H9 (cell line): ENCODE data around the gene RCAN2. TPM values are rescaled to one million over a fixed set of nuclear protein-coding genes. Genes with fewer than 3 reads are reported as not detected.

Source experiments
- DNase-seq: peaks from one replicate; pipeline ENCODE4 v3.0.0-alpha.2; 2017
- H2AFZ ChIP-seq: one replicate; pipeline ENCODE4 v1.6.1; 2013; ENCODE audit warnings: mild to moderate bottlenecking, low read length, control low read depth, moderate library complexity
- H2AK5ac ChIP-seq: 2 replicates; pipeline ENCODE4 v1.6.1; 2013; ENCODE audit warnings: low read length, control low read depth, mixed read lengths; ENCODE audit not compliant: insufficient read length
- H2BK120ac ChIP-seq: one replicate; pipeline ENCODE4 v1.6.1; 2013; ENCODE audit warnings: low read depth, mild to moderate bottlenecking, low read length, control low read depth, inconsistent platforms; ENCODE audit not compliant: poor library complexity, severe bottlenecking
- H2BK12ac ChIP-seq: 2 replicates; pipeline ENCODE4 v1.6.1; 2013; ENCODE audit warnings: low read length, control low read depth, mixed read lengths, low read depth; ENCODE audit not compliant: insufficient read length
- H2BK15ac ChIP-seq: 2 replicates; pipeline ENCODE4 v1.6.1; 2013; ENCODE audit warnings: low read depth, low read length, control low read depth
- H2BK20ac ChIP-seq: one replicate; pipeline ENCODE4 v1.6.1; 2013; ENCODE audit warnings: low read depth, mild to moderate bottlenecking, low read length, control low read depth, inconsistent platforms; ENCODE audit not compliant: poor library complexity, severe bottlenecking
- H2BK5ac ChIP-seq: 2 replicates; pipeline ENCODE4 v1.6.1; 2013; ENCODE audit warnings: low read length, control low read depth, mixed read lengths; ENCODE audit not compliant: insufficient read length
- H3K14ac ChIP-seq: 2 replicates; pipeline ENCODE4 v1.6.1; 2013; ENCODE audit warnings: low read length, control low read depth; ENCODE audit not compliant: insufficient read depth
- H3K18ac ChIP-seq: 2 replicates; pipeline ENCODE4 v1.6.1; 2013; ENCODE audit warnings: low read depth, mild to moderate bottlenecking, mixed read lengths, low read length, control low read depth; ENCODE audit not compliant: insufficient read length
- H3K23ac ChIP-seq: 2 replicates; pipeline ENCODE4 v1.6.1; 2013; ENCODE audit warnings: low read length, control low read depth, mixed read lengths, low read depth; ENCODE audit not compliant: insufficient read length
- H3K23me2 ChIP-seq: 2 replicates; pipeline ENCODE4 v1.6.1; 2013; ENCODE audit warnings: low read depth, mild to moderate bottlenecking, mixed read lengths, low read length, control low read depth; ENCODE audit not compliant: insufficient read length, poor library complexity, severe bottlenecking
- H3K27ac ChIP-seq: 2 replicates; pipeline ENCODE4 v1.5.1; 2013; ENCODE audit warnings: low read length, control low read depth, mixed read lengths, low read depth; ENCODE audit not compliant: insufficient read length
- H3K27me3 ChIP-seq: 2 replicates; pipeline ENCODE4 v1.6.1; 2013; ENCODE audit warnings: low read length, control low read depth, inconsistent platforms; ENCODE audit not compliant: insufficient read depth
- H3K4ac ChIP-seq: 2 replicates; pipeline ENCODE4 v1.6.1; 2013; ENCODE audit warnings: low read depth, mild to moderate bottlenecking, control low read depth, inconsistent platforms, low read length, moderate library complexity
- H3K4me1 ChIP-seq: 2 replicates; pipeline ENCODE4 v1.6.1; 2013; ENCODE audit warnings: low read length, control low read depth, inconsistent platforms; ENCODE audit not compliant: insufficient read depth
- H3K4me2 ChIP-seq: 2 replicates; pipeline ENCODE4 v1.6.1; 2013; ENCODE audit warnings: low read length, control low read depth, mixed read lengths; ENCODE audit not compliant: insufficient read length, insufficient read depth
- H3K56ac ChIP-seq: 2 replicates; pipeline ENCODE4 v1.6.1; 2013; ENCODE audit warnings: low read depth, mild to moderate bottlenecking, mixed read lengths, low read length, control low read depth; ENCODE audit not compliant: insufficient read length
- H3K79me1 ChIP-seq: 2 replicates; pipeline ENCODE4 v1.6.1; 2013; ENCODE audit warnings: low read depth, mild to moderate bottlenecking, moderate library complexity, low read length, control low read depth, inconsistent platforms; ENCODE audit not compliant: insufficient read depth, poor library complexity, severe bottlenecking
- H3K79me2 ChIP-seq: 2 replicates; pipeline ENCODE4 v1.6.1; 2013; ENCODE audit warnings: low read length, control low read depth, inconsistent platforms; ENCODE audit not compliant: insufficient read depth
- H3K9ac ChIP-seq: 2 replicates; pipeline ENCODE4 v1.6.1; 2013; ENCODE audit warnings: low read length, control low read depth, mixed read lengths; ENCODE audit not compliant: insufficient read length; ENCODE audit errors: extremely low read depth
- H3K9me3 ChIP-seq: one replicate; pipeline ENCODE4 v1.6.1; 2013; ENCODE audit warnings: low read depth, low read length, inconsistent platforms; ENCODE audit not compliant: control insufficient read depth
- H3T11ph ChIP-seq: one replicate; pipeline ENCODE4 v1.6.1; 2013; ENCODE audit warnings: mild to moderate bottlenecking, low read length, control low read depth, inconsistent platforms
- H4K20me1 ChIP-seq: one replicate; pipeline ENCODE4 v1.6.1; 2013; ENCODE audit not compliant: control insufficient read depth, insufficient read length, insufficient read depth
- H4K5ac ChIP-seq: 2 replicates; pipeline ENCODE4 v1.6.1; 2013; ENCODE audit warnings: low read depth, mild to moderate bottlenecking, mixed read lengths, low read length, control low read depth; ENCODE audit not compliant: insufficient read length
- H4K8ac ChIP-seq: replicated peaks from 2 replicates; pipeline ENCODE4 v1.6.1; 2013; ENCODE audit warnings: low read length, control low read depth, mixed read lengths, low read depth; ENCODE audit not compliant: insufficient read length
- H4K91ac ChIP-seq: 2 replicates; pipeline ENCODE4 v1.6.1; 2013; ENCODE audit warnings: low read depth, mild to moderate bottlenecking, moderate library complexity, mixed read lengths, low read length, control low read depth; ENCODE audit not compliant: insufficient read length
- H3K27ac Mint-ChIP-seq, 3 experiments: 2 replicates in 2 of 3; 3 replicates in 1 of 3; pipeline ENCODE4 v1.8.0; 2020 to 2021; ENCODE audit warnings: mixed read lengths in 3 of 3, mild to moderate bottlenecking in 1 of 3, moderate library complexity in 1 of 3
- H3K27me3 Mint-ChIP-seq: 2 replicates; pipeline ENCODE4 v1.8.0; 2021; ENCODE audit warnings: low read depth, mild to moderate bottlenecking, moderate library complexity, mixed read lengths
- H3K36me3 Mint-ChIP-seq, 3 experiments: 2 replicates in 2 of 3; 3 replicates in 1 of 3; pipeline ENCODE4 v1.8.0; 2020 to 2021; ENCODE audit warnings: low read depth in 3 of 3, mixed read lengths in 3 of 3; ENCODE audit not compliant: insufficient read depth in 1 of 3
- H3K4me1 Mint-ChIP-seq, 2 experiments: 2 replicates each; pipeline ENCODE4 v1.8.0; 2020; ENCODE audit warnings: mixed read lengths in 2 of 2
- H3K4me3 Mint-ChIP-seq, 2 experiments: 2 replicates in 1 of 2; 3 replicates in 1 of 2; pipeline ENCODE4 v1.8.0; 2020 to 2021; ENCODE audit warnings: mild to moderate bottlenecking in 2 of 2, mixed read lengths in 2 of 2, moderate library complexity in 1 of 2
- H3K9me3 Mint-ChIP-seq, 2 experiments: 2 replicates in 1 of 2; 3 replicates in 1 of 2; pipeline ENCODE4 v1.8.0; 2020; ENCODE audit warnings: mild to moderate bottlenecking in 2 of 2, mixed read lengths in 2 of 2, moderate library complexity in 1 of 2
- CTCF ChIP-seq: fragments of 200-600 bp; sonication (generic); conservative IDR thresholded peaks from 3 replicates; pipeline ENCODE4 v1.8.0; 2021; ENCODE audit warnings: antibody characterized with exemption, mild to moderate bottlenecking
- WGBS: extraction: QIAGEN DNeasy Blood & Tissue Kit; methylation state at CpG from one replicate; pipeline ENCODE4 v1.1.7; 2013; ENCODE audit warnings: missing lambda C conversion rate, low lambda C conversion rate, mixed read lengths; ENCODE audit not compliant: insufficient read length; ENCODE audit errors: extremely low coverage; 5-methylcytosine and 5-hydroxymethylcytosine counted together
- total RNA-seq: library from RNA; stranded (reverse); gene quantifications from 2 replicates; pipeline ENCODE4 v1.2.1, GENCODE V29; 2021

The RCAN2 gene
- total RNA-seq, 1 experiment from 2014 or later = 3.0 TPM

GRCh38 chr6:46215777-46216176 is 275.5 kb downstream of the RCAN2 start:
- Histone ChIP-seq H2BK20ac (no peak overlapping the region), H4K5ac (no peak overlapping the region), H3K23me2 (no peaks in the 10 kb centered on the region), H4K91ac (no peak overlapping the region), H3K4me1 (no peaks in the 10 kb centered on the region), H3K18ac (no peak overlapping the region), H3T11ph (no peak overlapping the region), H3K14ac (no peak overlapping the region), H3K79me1 (no peaks in the 10 kb centered on the region), H3K79me2 (no peaks in the 10 kb centered on the region), H3K23ac (no peak overlapping the region), H2AFZ (no peak overlapping the region), H3K9me3 (no peaks in the 10 kb centered on the region), H2BK12ac (no peak overlapping the region), H3K27me3 (no peaks in the 10 kb centered on the region), H2BK120ac (no peak overlapping the region), H3K27ac (no peak overlapping the region), H3K9ac (no peak overlapping the region), H4K20me1 (no peaks in the 10 kb centered on the region), H3K4me2 (no peak overlapping the region), H3K56ac (no peak overlapping the region), H3K4ac (no peak overlapping the region), H2BK5ac (no peak overlapping the region), H2AK5ac (no peak overlapping the region), H2BK15ac (no peak overlapping the region), H4K8ac (no peak overlapping the region)
- H3K4me1 Mint-ChIP-seq = peaks cover 2 to 9% of the 10 kb centered on the region in 2 experiments
- no peak for DNase-seq
- no peaks in the 10 kb centered on the region for H3K36me3 Mint-ChIP-seq
- H3K27me3 Mint-ChIP-seq = peaks cover 39% of the 10 kb centered on the region
- TF ChIP-seq CTCF = no peak
- no CpG with 5 or more reads among the region's 4 CpGs for WGBS
- H3K4me3 Mint-ChIP-seq = no peak overlapping the region
- H3K9me3 Mint-ChIP-seq = no peaks in the 10 kb centered on the region
- no peak overlapping the region for H3K27ac Mint-ChIP-seq
